Right atrium auricular region (tissue), 2 donors: ENCODE data around the gene TBPL2. TPM values are rescaled to one million over a fixed set of nuclear protein-coding genes. Genes with fewer than 3 reads are reported as not detected.
"Not testable (repeated sequence)": the region's sequence is repeated elsewhere in the genome, so short reads cannot be mapped to it uniquely, and the experiment has no call there.

Experiments
- DNase-seq: peaks from one replicate; pipeline ENCODE4 v3.0.0-alpha.2; 2019; ENCODE audit warnings: low spot score
- H3K27ac ChIP-seq, 2 donors: fragments of 200-600 bp; sonication (generic); 1 replicate in 1 of 2; 2 replicates in 1 of 2; pipeline ENCODE4 v1.5.1; 2016 to 2019
- H3K27me3 ChIP-seq, 2 donors: fragments of 200-600 bp; sonication (generic); one replicate each; pipeline versions ENCODE4 v1.5.1 to v1.6.0; 2017 to 2019
- H3K36me3 ChIP-seq: fragments of 200-600 bp; sonication (generic); one replicate; pipeline ENCODE4 v1.5.1; 2016
- H3K4me1 ChIP-seq, 2 donors: fragments of 200-600 bp; sonication (generic); one replicate each; pipeline versions ENCODE4 v1.5.1 to v1.6.0; 2017 to 2019
- H3K4me3 ChIP-seq, 2 donors: fragments of 200-600 bp; sonication (generic); 1 replicate in 1 of 2; 2 replicates in 1 of 2; pipeline ENCODE4 v1.5.1; 2017 to 2019; ENCODE audit warnings: mild to moderate bottlenecking in 1 of 2, moderate library complexity in 1 of 2
- H3K9me3 ChIP-seq, 2 donors: fragments of 200-600 bp; sonication (generic); one replicate each; pipeline ENCODE4 v1.5.1; 2019
- total RNA-seq, 2 donors: library from RNA; depleted of rRNA; stranded (reverse); fragments of >200 nt; gene quantifications; one replicate each; pipeline ENCODE4 v1.1.0, GENCODE V29; 2016
- TF ChIP-seq, protein P1 (sequence below), 2 donors: fragments of 200-600 bp; sonication (generic); IDR thresholded peaks; one replicate each; pipeline ENCODE4 v1.5.1; 2019; ENCODE audit warnings: antibody characterized with exemption in 2 of 2

TBPL2 gene
- total RNA-seq, 2 donors from 2014 or later = not detected

DNA sequence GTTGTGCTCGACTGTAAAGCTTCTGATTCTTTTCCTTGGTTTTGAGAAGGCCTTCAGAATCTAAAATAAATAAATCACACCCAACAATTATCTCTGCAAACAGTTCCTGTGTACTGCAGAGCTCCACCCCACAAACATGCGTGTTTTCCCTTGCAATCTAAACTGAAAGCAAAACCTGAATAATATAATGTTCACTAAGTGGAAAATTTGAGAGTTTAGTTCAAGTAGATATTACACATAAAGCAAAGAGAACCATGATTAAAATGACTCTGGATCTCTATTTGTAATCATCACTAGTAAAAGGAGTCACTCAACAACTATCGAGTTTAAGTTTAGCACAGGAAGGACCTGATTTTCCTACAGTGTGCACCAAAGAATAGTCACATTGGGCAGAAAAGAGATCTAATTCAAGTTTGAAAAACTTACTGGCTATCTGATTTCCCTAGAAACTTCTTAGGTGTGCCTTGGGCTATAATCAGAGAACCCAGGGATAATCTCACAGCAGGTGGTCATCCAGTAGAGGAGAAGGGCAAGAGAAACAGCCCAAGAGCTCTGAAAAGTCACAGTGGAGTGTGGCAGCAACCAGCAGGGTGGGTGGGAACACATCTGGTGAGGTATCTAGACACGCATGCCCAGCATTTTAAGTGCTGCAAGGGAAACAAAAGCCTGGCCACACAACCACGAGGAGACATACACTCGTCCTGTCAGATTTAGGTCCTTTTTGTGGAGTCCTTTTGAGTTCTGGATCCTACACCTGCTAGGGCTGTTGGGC is 54.2 kb downstream of the TBPL2 start:
- no peaks in the 10 kb centered on the region for H3K27me3 ChIP-seq
- no peaks in the 10 kb centered on the region for H3K9me3 ChIP-seq
- peak overlapping the region in 1 of 2 donors; percentile 10 for H3K27ac ChIP-seq
- H3K4me3 ChIP-seq = no peak overlapping the region
- no peak for DNase-seq
- TF ChIP-seq, protein P1, sequence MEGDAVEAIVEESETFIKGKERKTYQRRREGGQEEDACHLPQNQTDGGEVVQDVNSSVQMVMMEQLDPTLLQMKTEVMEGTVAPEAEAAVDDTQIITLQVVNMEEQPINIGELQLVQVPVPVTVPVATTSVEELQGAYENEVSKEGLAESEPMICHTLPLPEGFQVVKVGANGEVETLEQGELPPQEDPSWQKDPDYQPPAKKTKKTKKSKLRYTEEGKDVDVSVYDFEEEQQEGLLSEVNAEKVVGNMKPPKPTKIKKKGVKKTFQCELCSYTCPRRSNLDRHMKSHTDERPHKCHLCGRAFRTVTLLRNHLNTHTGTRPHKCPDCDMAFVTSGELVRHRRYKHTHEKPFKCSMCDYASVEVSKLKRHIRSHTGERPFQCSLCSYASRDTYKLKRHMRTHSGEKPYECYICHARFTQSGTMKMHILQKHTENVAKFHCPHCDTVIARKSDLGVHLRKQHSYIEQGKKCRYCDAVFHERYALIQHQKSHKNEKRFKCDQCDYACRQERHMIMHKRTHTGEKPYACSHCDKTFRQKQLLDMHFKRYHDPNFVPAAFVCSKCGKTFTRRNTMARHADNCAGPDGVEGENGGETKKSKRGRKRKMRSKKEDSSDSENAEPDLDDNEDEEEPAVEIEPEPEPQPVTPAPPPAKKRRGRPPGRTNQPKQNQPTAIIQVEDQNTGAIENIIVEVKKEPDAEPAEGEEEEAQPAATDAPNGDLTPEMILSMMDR (IDR thresholded peaks at IDR 0.05) = no peak
- peaks cover 0 to 12% of the 10 kb centered on the region in 2 donors for H3K4me1 ChIP-seq
- H3K36me3 ChIP-seq = peaks cover 34% of the 10 kb centered on the region

DNA sequence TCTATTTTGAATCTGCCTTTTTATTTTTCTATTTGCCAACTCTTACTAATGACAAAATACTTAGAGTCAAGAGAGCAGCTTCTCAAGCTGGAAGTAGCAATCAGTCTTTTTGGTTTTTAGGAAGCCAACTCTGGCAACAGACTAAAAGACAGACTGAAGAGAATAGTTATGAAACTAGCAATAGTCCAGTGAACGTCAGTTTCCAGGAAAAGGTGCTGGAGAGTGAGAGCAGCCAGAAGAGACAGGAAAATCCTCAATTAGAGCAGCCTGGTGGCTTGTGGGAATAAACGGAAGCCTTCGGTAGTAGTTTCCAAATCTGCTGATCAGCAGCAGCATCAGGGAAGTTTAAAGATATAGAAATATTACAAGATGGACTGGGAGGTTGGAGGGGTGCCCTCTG is 55.9 kb downstream of the TBPL2 start:
- no peak for DNase-seq
- no peak overlapping the region for H3K4me3 ChIP-seq
- H3K27ac ChIP-seq = peak overlapping the region; percentile 40 to 61
- peaks cover 0 to 12% of the 10 kb centered on the region in 2 donors for H3K4me1 ChIP-seq
- H3K9me3 ChIP-seq = no peaks in the 10 kb centered on the region
- no peaks in the 10 kb centered on the region for H3K27me3 ChIP-seq
- peaks cover 38% of the 10 kb centered on the region for H3K36me3 ChIP-seq
- TF ChIP-seq, protein P1 (IDR thresholded peaks at IDR 0.05) = no peak

DNA sequence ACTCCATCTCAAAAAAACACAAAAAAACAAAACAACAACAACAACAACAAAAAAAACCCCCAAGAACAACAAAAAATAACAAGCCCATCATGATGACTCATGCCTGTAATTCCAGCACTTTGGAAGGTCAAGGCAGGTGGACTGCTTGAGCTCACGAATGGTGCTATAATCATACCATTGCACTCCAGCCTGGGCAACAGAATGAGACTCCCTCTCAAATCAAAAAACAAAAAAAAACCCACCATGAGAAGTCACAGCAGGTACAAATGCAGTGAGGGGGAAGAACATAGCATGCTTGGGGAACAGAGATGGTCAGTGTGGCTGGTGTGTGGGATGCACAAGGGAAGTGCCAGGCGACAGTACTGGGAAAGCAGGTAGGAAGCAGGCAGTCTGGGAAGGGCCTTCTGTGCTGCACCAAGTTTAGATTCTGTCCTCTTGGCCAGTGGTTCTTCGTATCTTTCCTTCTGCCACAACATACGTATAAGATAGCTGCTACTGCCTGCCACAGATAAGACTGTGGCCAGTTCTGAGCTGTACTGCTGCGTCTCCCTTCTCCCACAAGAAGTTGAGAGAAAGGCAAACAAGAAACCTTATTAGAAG is 56.8 kb downstream of the TBPL2 start:
- Histone ChIP-seq H3K4me3 (no peak overlapping the region), H3K27me3 (no peaks in the 10 kb centered on the region), H3K36me3 (peaks cover 35% of the 10 kb centered on the region), H3K9me3 (no peaks in the 10 kb centered on the region), H3K4me1 (peaks cover 0 to 12% of the 10 kb centered on the region in 2 donors), H3K27ac (peak overlapping the region; percentile 61 to 64)
- DNase-seq = no peak
- TF ChIP-seq, protein P1 (IDR thresholded peaks at IDR 0.05) = no peak

DNA sequence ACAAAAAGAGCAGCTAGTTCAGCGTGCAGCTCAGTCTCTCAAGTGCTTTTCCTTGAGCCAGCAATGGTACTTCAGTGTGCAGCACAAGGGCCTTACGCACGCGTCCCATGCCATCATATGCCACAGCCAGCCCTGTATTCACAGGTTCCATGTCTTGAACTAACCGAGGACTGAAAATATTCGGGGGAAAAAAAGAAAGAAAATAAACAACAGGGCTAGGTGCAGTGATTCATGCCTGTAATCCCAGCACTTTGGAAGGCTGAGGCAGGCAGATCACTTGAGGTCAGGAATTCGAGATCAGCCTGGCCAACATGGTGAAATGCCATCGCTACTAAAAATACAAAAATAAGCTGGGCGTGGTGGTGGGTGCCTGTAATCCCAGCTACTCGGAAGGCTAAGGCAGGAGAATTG is 57.4 kb downstream of the TBPL2 start:
- H3K4me3 ChIP-seq, DNase-seq: not testable (repeated sequence)
- peaks cover 34% of the 10 kb centered on the region for H3K36me3 ChIP-seq

GRCh38 chr14:55382483-55382882 is 57.9 kb downstream of the TBPL2 start:
- DNase-seq = no peak
- H3K36me3 ChIP-seq = peaks cover 40% of the 10 kb centered on the region
- no peaks in the 10 kb centered on the region for H3K27me3 ChIP-seq
- H3K27ac ChIP-seq = peak overlapping the region; percentile 61 to 64
- H3K4me1 ChIP-seq = peaks cover 0 to 12% of the 10 kb centered on the region in 2 donors
- TF ChIP-seq, protein P1 (IDR thresholded peaks at IDR 0.05) = no peak
- no peak overlapping the region for H3K4me3 ChIP-seq
- no peaks in the 10 kb centered on the region for H3K9me3 ChIP-seq

More for the DNA sequence above, 57.4 kb downstream of the TBPL2 start:
- not testable (repeated sequence) for H3K9me3 ChIP-seq, H3K27me3 ChIP-seq
- peak overlapping the region; percentile 61 to 64 for H3K27ac ChIP-seq
- peaks cover 0 to 12% of the 10 kb centered on the region in 2 donors for H3K4me1 ChIP-seq

- Histone ChIP-seq H3K4me1 (peaks cover 0 to 12% of the 10 kb centered on the region in 2 donors), H3K27me3 (no peaks in the 10 kb centered on the region), H3K36me3 (peaks cover 49% of the 10 kb centered on the region), H3K27ac (no peak overlapping the region), H3K4me3 (no peak overlapping the region), H3K9me3 (no peaks in the 10 kb centered on the region)
- no peak for DNase-seq
- TF ChIP-seq, protein P1 (IDR thresholded peaks at IDR 0.05) = no peak
Measured at GRCh38 chr14:55381561-55381960, 58.9 kb downstream of the TBPL2 start.
